ENCODE measurements around the gene MXRA7.

GRCh38 chr17:76679239-76679638 lies 31.5 kb downstream of the MXRA7 start:
- TF ChIP-seq POLR2AphosphoS5 (IDR thresholded peaks at IDR 0.05; ENCODE audit: low read depth, low read length): no peak
- no peak for TF ChIP-seq POLR2A (IDR thresholded peaks at IDR 0.05; ENCODE audit: low read depth, low read length)
- no peak for TF ChIP-seq TAF1 (IDR thresholded peaks at IDR 0.05; ENCODE audit: low read depth, low read length)
- no peak for TF ChIP-seq POU2F2 (IDR thresholded peaks at IDR 0.05; ENCODE audit: low read depth, low read length)
- no peak for TF ChIP-seq SPI1 (IDR thresholded peaks at IDR 0.05; ENCODE audit: low read depth, low read length)

Measured in GM12891 (cell line).